GM19463 (cell line): Measurements from ENCODE around the gene MEAK7.
"Not testable (repeated sequence)": the region's sequence is repeated elsewhere in the genome, so short reads cannot be mapped to it uniquely, and the experiment has no call there.

Experiments used
- ATAC-seq: cut with Tn5 transposase; IDR thresholded peaks from one replicate; pipeline ENCODE4 v1.9.1; 2021; ENCODE audit warnings: mild to moderate bottlenecking, moderate library complexity; ENCODE audit not compliant: unreplicated experiment

Gene MEAK7

GRCh38 chr16:84534815-84535214 is 30.4 kb upstream of the MEAK7 start:
- no peak for ATAC-seq

- no peak for ATAC-seq
Measured at GRCh38 chr16:84532855-84533486, 28.5 kb upstream of the MEAK7 start.

- ATAC-seq, result no peak
Measured at GRCh38 chr16:84532291-84532724, 27.8 kb upstream of the MEAK7 start.

- ATAC-seq, result no peak
Measured at GRCh38 chr16:84531671-84532111, 27.2 kb upstream of the MEAK7 start.

GRCh38 chr16:84530590-84530989 is 26.1 kb upstream of the MEAK7 start:
- no peak for ATAC-seq

GRCh38 chr16:84529607-84530006 is 25.1 kb upstream of the MEAK7 start:
- no peak for ATAC-seq

GRCh38 chr16:84528322-84528721 is 23.9 kb upstream of the MEAK7 start:
- ATAC-seq, result no peak

- ATAC-seq, result no peak
Measured at GRCh38 chr16:84527532-84528269, 23.2 kb upstream of the MEAK7 start.

- no peak for ATAC-seq
Measured at GRCh38 chr16:84526794-84527531, 22.5 kb upstream of the MEAK7 start.

- ATAC-seq, result not testable (repeated sequence)
Measured at GRCh38 chr16:84524941-84525581, 20.6 kb upstream of the MEAK7 start.

- no peak for ATAC-seq
Measured at GRCh38 chr16:84524346-84524920, 20.0 kb upstream of the MEAK7 start.

- ATAC-seq, result no peak
Measured at GRCh38 chr16:84521497-84521770, 17.0 kb upstream of the MEAK7 start.

- no peak for ATAC-seq
Measured at GRCh38 chr16:84520725-84521496, 16.5 kb upstream of the MEAK7 start.

GRCh38 chr16:84519855-84520254 is 15.4 kb upstream of the MEAK7 start:
- ATAC-seq, result no peak

GRCh38 chr16:84518804-84519341 is 14.4 kb upstream of the MEAK7 start:
- ATAC-seq, result no peak

- ATAC-seq, result not testable (repeated sequence)
Measured at GRCh38 chr16:84518220-84518619, 13.8 kb upstream of the MEAK7 start.

GRCh38 chr16:84517366-84517765 is 12.9 kb upstream of the MEAK7 start:
- no peak for ATAC-seq

GRCh38 chr16:84514874-84515835 is 10.7 kb upstream of the MEAK7 start:
- ATAC-seq, result peak; percentile 90

- ATAC-seq, result no peak
Measured at GRCh38 chr16:84514295-84514873, 9.9 kb upstream of the MEAK7 start.
